ENCODE results near the gene LCNL1. TPM values are rescaled to one million over a fixed set of nuclear protein-coding genes. Genes with fewer than 3 reads are reported as not detected.
A peak's percentile ranks its signal among the peaks of the same experiment; 100 is the strongest.

Gene LCNL1
- total and polyA plus RNA-seq, 4 donors: 0.01 to 0.08 TPM; not detected in 2

DNA sequence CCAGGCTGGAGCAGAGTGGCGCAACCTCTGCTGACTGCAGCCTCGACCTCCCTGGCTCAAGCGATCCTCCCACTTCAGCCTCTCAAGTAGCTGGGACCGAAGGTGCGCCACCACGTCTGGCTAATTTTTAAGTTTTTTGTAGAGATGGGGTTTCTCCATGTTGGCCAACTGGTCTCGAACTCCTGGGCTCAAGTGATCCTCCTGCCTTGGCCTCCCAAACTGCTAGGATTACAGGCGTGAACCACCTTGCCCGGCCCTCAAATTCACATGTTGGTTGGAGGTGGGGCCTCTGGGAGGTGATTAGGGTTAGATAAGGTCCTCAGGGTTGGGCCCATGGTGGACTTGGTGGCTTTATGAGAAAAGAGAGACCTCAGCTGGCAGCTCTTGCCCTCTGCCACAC lies 20.6 kb upstream of the LCNL1 start:
- H3K27me3 ChIP-seq (ENCODE audit: control insufficient read depth in 4 of 4, insufficient read depth in 4 of 4, low read length in 3 of 4): no peaks in the 10 kb centered on the region
- no peak for TF ChIP-seq FOXA1 (IDR thresholded peaks at IDR 0.05)
- TF ChIP-seq, protein P1, sequence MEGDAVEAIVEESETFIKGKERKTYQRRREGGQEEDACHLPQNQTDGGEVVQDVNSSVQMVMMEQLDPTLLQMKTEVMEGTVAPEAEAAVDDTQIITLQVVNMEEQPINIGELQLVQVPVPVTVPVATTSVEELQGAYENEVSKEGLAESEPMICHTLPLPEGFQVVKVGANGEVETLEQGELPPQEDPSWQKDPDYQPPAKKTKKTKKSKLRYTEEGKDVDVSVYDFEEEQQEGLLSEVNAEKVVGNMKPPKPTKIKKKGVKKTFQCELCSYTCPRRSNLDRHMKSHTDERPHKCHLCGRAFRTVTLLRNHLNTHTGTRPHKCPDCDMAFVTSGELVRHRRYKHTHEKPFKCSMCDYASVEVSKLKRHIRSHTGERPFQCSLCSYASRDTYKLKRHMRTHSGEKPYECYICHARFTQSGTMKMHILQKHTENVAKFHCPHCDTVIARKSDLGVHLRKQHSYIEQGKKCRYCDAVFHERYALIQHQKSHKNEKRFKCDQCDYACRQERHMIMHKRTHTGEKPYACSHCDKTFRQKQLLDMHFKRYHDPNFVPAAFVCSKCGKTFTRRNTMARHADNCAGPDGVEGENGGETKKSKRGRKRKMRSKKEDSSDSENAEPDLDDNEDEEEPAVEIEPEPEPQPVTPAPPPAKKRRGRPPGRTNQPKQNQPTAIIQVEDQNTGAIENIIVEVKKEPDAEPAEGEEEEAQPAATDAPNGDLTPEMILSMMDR (IDR thresholded peaks at IDR 0.05; ENCODE audit: low read depth, low read length, missing input control): no peak
- TF ChIP-seq, protein P2, sequence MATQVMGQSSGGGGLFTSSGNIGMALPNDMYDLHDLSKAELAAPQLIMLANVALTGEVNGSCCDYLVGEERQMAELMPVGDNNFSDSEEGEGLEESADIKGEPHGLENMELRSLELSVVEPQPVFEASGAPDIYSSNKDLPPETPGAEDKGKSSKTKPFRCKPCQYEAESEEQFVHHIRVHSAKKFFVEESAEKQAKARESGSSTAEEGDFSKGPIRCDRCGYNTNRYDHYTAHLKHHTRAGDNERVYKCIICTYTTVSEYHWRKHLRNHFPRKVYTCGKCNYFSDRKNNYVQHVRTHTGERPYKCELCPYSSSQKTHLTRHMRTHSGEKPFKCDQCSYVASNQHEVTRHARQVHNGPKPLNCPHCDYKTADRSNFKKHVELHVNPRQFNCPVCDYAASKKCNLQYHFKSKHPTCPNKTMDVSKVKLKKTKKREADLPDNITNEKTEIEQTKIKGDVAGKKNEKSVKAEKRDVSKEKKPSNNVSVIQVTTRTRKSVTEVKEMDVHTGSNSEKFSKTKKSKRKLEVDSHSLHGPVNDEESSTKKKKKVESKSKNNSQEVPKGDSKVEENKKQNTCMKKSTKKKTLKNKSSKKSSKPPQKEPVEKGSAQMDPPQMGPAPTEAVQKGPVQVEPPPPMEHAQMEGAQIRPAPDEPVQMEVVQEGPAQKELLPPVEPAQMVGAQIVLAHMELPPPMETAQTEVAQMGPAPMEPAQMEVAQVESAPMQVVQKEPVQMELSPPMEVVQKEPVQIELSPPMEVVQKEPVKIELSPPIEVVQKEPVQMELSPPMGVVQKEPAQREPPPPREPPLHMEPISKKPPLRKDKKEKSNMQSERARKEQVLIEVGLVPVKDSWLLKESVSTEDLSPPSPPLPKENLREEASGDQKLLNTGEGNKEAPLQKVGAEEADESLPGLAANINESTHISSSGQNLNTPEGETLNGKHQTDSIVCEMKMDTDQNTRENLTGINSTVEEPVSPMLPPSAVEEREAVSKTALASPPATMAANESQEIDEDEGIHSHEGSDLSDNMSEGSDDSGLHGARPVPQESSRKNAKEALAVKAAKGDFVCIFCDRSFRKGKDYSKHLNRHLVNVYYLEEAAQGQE (IDR thresholded peaks at IDR 0.05): no peak
- H3K4me1 ChIP-seq (ENCODE audit: control insufficient read depth in 4 of 4, insufficient read depth in 4 of 4, low read length in 3 of 4): peaks cover 0 to 2% (median 0%) of the 10 kb centered on the region in 4 donors
- no peaks in the 10 kb centered on the region for H3K9me3 ChIP-seq (ENCODE audit: control insufficient read depth in 4 of 4, low read length in 3 of 4)
- H3K27ac ChIP-seq (ENCODE audit: low read depth in 1 of 2, low read length in 2 of 2): peak overlapping the region in 1 of 2 donors; percentile 28
- H3K36me3 ChIP-seq (ENCODE audit: control insufficient read depth in 4 of 4, insufficient read depth in 3 of 4, low read depth in 1 of 4, low read length in 3 of 4): no peaks in the 10 kb centered on the region
- no peak for DNase-seq (ENCODE audit: low spot score)
- 93% methylated on average over 9 of the region's 9 CpGs for WGBS
- no peak overlapping the region for H3K9ac ChIP-seq (ENCODE audit: low read depth in 1 of 2, low read length in 2 of 2)
- H3K4me3 ChIP-seq (ENCODE audit: low read depth in 1 of 3, low read length in 3 of 3): no peak overlapping the region

DNA sequence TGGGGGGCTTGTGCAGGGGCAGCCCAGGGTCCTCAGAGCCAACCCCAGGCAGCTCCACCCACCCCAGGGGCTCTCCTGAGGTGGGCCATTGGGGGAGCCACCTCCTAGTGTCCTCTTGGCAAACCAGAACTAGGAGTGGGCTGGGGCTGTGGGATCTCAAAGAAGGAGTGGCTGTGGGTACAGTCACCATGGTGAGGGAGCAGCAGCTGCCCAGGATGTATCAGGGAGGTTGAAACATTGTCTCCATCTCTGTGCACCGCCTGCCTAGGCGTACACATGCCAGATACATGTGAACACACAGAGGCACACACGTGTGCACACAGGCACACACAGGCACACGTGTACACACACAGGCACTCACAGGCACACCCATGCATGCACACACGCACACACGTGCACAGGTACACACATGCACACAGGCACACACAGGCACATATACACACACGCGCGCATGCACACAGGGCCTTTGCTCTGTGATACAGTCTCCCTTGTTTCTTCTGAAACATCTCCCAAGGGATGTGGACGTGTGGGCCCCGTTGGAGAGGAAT lies 20.0 kb upstream of the LCNL1 start:
- Histone ChIP-seq H3K27ac (ENCODE audit: low read depth in 1 of 2, low read length in 2 of 2) (no peak overlapping the region), H3K4me1 (ENCODE audit: control insufficient read depth in 4 of 4, insufficient read depth in 4 of 4, low read length in 3 of 4) (peaks cover 0 to 2% (median 0%) of the 10 kb centered on the region in 4 donors)
- WGBS: 94% methylated on average over 11 of the region's 11 CpGs

DNA sequence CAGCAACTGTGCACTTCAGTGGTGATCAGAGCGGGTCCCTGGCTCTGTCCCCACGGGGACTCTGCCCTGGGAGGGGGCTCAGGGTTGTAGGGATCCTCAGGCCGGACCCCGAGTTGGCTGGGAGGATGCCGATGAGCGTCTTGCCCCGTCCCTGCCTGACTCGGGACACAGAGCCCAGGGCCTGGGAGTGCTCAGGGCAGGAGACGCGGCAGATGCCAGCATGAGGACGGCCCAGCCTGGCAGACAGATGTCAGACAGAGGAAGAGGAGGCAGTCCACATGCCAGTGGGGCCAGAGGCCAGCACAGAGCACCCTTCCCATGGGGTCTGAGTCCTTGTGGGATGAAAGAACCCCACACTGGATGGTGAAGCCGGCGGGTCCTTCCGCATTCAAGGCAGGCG lies 19.5 kb upstream of the LCNL1 start:
- Histone ChIP-seq H3K4me3 (ENCODE audit: low read depth in 1 of 3, low read length in 3 of 3) (no peak overlapping the region), H3K9ac (ENCODE audit: low read depth in 1 of 2, low read length in 2 of 2) (no peak overlapping the region), H3K27ac (ENCODE audit: low read depth in 1 of 2, low read length in 2 of 2) (no peak overlapping the region), H3K36me3 (ENCODE audit: control insufficient read depth in 4 of 4, insufficient read depth in 3 of 4, low read depth in 1 of 4, low read length in 3 of 4) (no peaks in the 10 kb centered on the region), H3K9me3 (ENCODE audit: control insufficient read depth in 4 of 4, low read length in 3 of 4) (no peaks in the 10 kb centered on the region), H3K4me1 (ENCODE audit: control insufficient read depth in 4 of 4, insufficient read depth in 4 of 4, low read length in 3 of 4) (peaks cover 0 to 2% (median 0%) of the 10 kb centered on the region in 4 donors), H3K27me3 (ENCODE audit: control insufficient read depth in 4 of 4, insufficient read depth in 4 of 4, low read length in 3 of 4) (no peaks in the 10 kb centered on the region)
- WGBS: 91% methylated on average over 15 of the region's 15 CpGs
- DNase-seq (ENCODE audit: low spot score): no peak
- TF ChIP-seq, protein P3, sequence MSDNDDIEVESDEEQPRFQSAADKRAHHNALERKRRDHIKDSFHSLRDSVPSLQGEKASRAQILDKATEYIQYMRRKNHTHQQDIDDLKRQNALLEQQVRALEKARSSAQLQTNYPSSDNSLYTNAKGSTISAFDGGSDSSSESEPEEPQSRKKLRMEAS (IDR thresholded peaks at IDR 0.05): no peak
- TF ChIP-seq GABPA (IDR thresholded peaks at IDR 0.05 in 1 of 2, conservative IDR thresholded peaks at IDR 0.05 in 1 of 2): no peak
- no peak for TF ChIP-seq JUND (IDR thresholded peaks at IDR 0.05)
- no peak for TF ChIP-seq RXRA (IDR thresholded peaks at IDR 0.05)
- TF ChIP-seq FOXA2 (IDR thresholded peaks at IDR 0.05): no peak
- TF ChIP-seq EGR1 (IDR thresholded peaks at IDR 0.05; ENCODE audit: low read depth in 2 of 2): no peak
- TF ChIP-seq, protein P2 (IDR thresholded peaks at IDR 0.05): no peak
- TF ChIP-seq, protein P4, sequence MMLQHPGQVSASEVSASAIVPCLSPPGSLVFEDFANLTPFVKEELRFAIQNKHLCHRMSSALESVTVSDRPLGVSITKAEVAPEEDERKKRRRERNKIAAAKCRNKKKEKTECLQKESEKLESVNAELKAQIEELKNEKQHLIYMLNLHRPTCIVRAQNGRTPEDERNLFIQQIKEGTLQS (IDR thresholded peaks at IDR 0.05): no peak
- TF ChIP-seq NR2F2 (IDR thresholded peaks at IDR 0.05): no peak
- TF ChIP-seq SP1 (IDR thresholded peaks at IDR 0.05): no peak

More for the DNA sequence above, 20.0 kb upstream of the LCNL1 start:
- H3K36me3 ChIP-seq (ENCODE audit: control insufficient read depth in 4 of 4, insufficient read depth in 3 of 4, low read depth in 1 of 4, low read length in 3 of 4): no peaks in the 10 kb centered on the region
- H3K27me3 ChIP-seq (ENCODE audit: control insufficient read depth in 4 of 4, insufficient read depth in 4 of 4, low read length in 3 of 4): no peaks in the 10 kb centered on the region
- no peaks in the 10 kb centered on the region for H3K9me3 ChIP-seq (ENCODE audit: control insufficient read depth in 4 of 4, low read length in 3 of 4)
- no peak overlapping the region for H3K9ac ChIP-seq (ENCODE audit: low read depth in 1 of 2, low read length in 2 of 2)
- TF ChIP-seq, protein P1 (IDR thresholded peaks at IDR 0.05; ENCODE audit: low read depth, low read length, missing input control): no peak
- TF ChIP-seq, protein P3 (IDR thresholded peaks at IDR 0.05): no peak
- no peak for TF ChIP-seq HNF4A (conservative IDR thresholded peaks at IDR 0.05)
- H3K4me3 ChIP-seq (ENCODE audit: low read depth in 1 of 3, low read length in 3 of 3): no peak overlapping the region
- DNase-seq (ENCODE audit: low spot score): no peak
